HL-60/S4 treated with phorbol 12-myristate 13-acetate at 8.2 ng/mL for 4 days and 3 days (cell line): ENCODE data around the gene ARHGEF16.

Source experiments
- in situ Hi-C: fragments of 300-500 bp; cut with MboI; formaldehyde crosslinking; loops from 2 replicates; pipeline ENCODE4 v1.15.0; 2022; ENCODE audit warnings: low sequenced_read_pairs

ARHGEF16 gene

GRCh38 chr1:3420218-3420951 lies 34.1 kb upstream of the ARHGEF16 start:
- in situ Hi-C loops = loop anchor here (10.0 kb wide), 1 partner anchor 416 kb away; no protein-coding TSS in a partner anchor

- in situ Hi-C loops = loop anchor here (10.0 kb wide), 1 partner anchor 418 kb away; no protein-coding TSS in a partner anchor
Measured at GRCh38 chr1:3422638-3423037, 31.8 kb upstream of the ARHGEF16 start.

GRCh38 chr1:3423245-3423829 lies 31.1 kb upstream of the ARHGEF16 start:
- in situ Hi-C loops = loop anchor here (10.0 kb wide), 1 partner anchor 419 kb away; no protein-coding TSS in a partner anchor

GRCh38 chr1:3423896-3424611 lies 30.4 kb upstream of the ARHGEF16 start:
- in situ Hi-C loops = loop anchor here (10.0 kb wide), 1 partner anchor 419 kb away; no protein-coding TSS in a partner anchor

- in situ Hi-C loops = loop anchor here (10.0 kb wide), 1 partner anchor 421 kb away; no protein-coding TSS in a partner anchor
Measured at GRCh38 chr1:3425486-3426215, 28.8 kb upstream of the ARHGEF16 start.

GRCh38 chr1:3426956-3427535 lies 27.4 kb upstream of the ARHGEF16 start:
- in situ Hi-C loops = loop anchor here (10.0 kb wide), 1 partner anchor 422 kb away; no protein-coding TSS in a partner anchor

- in situ Hi-C loops = loop anchor here (10.0 kb wide), 1 partner anchor 423 kb away; no protein-coding TSS in a partner anchor
Measured at GRCh38 chr1:3427711-3428704, 26.5 kb upstream of the ARHGEF16 start.

- in situ Hi-C loops = loop anchor here (10.0 kb wide), 1 partner anchor 424 kb away; no protein-coding TSS in a partner anchor
Measured at GRCh38 chr1:3428899-3429298, 25.6 kb upstream of the ARHGEF16 start.

GRCh38 chr1:3429320-3429719 lies 25.1 kb upstream of the ARHGEF16 start:
- in situ Hi-C loops = loop anchor here (10.0 kb wide), 1 partner anchor 425 kb away; no protein-coding TSS in a partner anchor

GRCh38 chr1:3429766-3430165 lies 24.7 kb upstream of the ARHGEF16 start:
- in situ Hi-C loops = loop anchor here (10.0 kb wide), 1 partner anchor 425 kb away; no protein-coding TSS in a partner anchor

- in situ Hi-C loops = no loop called here
Measured at GRCh38 chr1:3430406-3430805, 24.1 kb upstream of the ARHGEF16 start.

GRCh38 chr1:3430820-3431219 lies 23.6 kb upstream of the ARHGEF16 start:
- in situ Hi-C loops = no loop called here

- in situ Hi-C loops = no loop called here
Measured at GRCh38 chr1:3431266-3431665, 23.2 kb upstream of the ARHGEF16 start.

GRCh38 chr1:3431686-3432085 lies 22.8 kb upstream of the ARHGEF16 start:
- in situ Hi-C loops = no loop called here

- in situ Hi-C loops = no loop called here
Measured at GRCh38 chr1:3432306-3432705, 22.2 kb upstream of the ARHGEF16 start.

- in situ Hi-C loops = no loop called here
Measured at GRCh38 chr1:3433076-3433475, 21.4 kb upstream of the ARHGEF16 start.

- in situ Hi-C loops = no loop called here
Measured at GRCh38 chr1:3433596-3434320, 20.7 kb upstream of the ARHGEF16 start.

- in situ Hi-C loops = no loop called here
Measured at GRCh38 chr1:3434406-3435110, 19.9 kb upstream of the ARHGEF16 start.
